Gastrocnemius medialis (tissue), 4 donors: Measurements from ENCODE around the gene CAV2. TPM values are rescaled to one million over a fixed set of nuclear protein-coding genes. Genes with fewer than 3 reads are reported as not detected.

Experiments
- ATAC-seq, 2 donors: fragments of 150-250 bp; one replicate each; pipeline ENCODE4 v1.9.1; 2016
- DNase-seq, 2 donors: peaks; one replicate each; pipeline ENCODE4 v3.0.0-alpha.2; 2019
- H3K27ac ChIP-seq, 4 donors: fragments of 200-600 bp; sonication (generic); 1 replicate in 1 of 4; 2 replicates in 3 of 4; pipeline ENCODE4 v1.5.1; 2016 to 2018; ENCODE audit warnings: mild to moderate bottlenecking in 2 of 4, moderate library complexity in 1 of 4
- H3K27me3 ChIP-seq, 3 donors: fragments of 200-600 bp; sonication (generic) in 2 of 3; 1 replicate in 1 of 3; 2 replicates in 2 of 3; pipeline versions ENCODE4 v1.5.1 to v1.6.0; 2016 to 2019; ENCODE audit warnings: mild to moderate bottlenecking in 1 of 3, moderate library complexity in 1 of 3
- H3K36me3 ChIP-seq, 2 donors: fragments of 200-600 bp; sonication (generic) in 1 of 2; one replicate each; pipeline ENCODE4 v1.5.1; 2017 to 2018
- H3K4me1 ChIP-seq, 2 donors: fragments of 200-600 bp; sonication (generic) in 1 of 2; one replicate each; pipeline ENCODE4 v1.5.1; 2016 to 2017; ENCODE audit warnings: mild to moderate bottlenecking in 2 of 2
- H3K4me3 ChIP-seq, 4 donors: fragments of 200-600 bp; sonication (generic) in 3 of 4; 1 replicate in 1 of 4; 2 replicates in 3 of 4; pipeline ENCODE4 v1.5.1; 2016 to 2019; ENCODE audit warnings: mild to moderate bottlenecking in 2 of 4
- H3K9me3 ChIP-seq, 3 donors: fragments of 200-600 bp; sonication (generic) in 2 of 3; 1 replicate in 1 of 3; 2 replicates in 2 of 3; pipeline ENCODE4 v1.5.1; 2016 to 2019
- POLR2A ChIP-seq, 2 donors: fragments of 450-650 bp; IDR thresholded peaks; one replicate each; pipeline ENCODE4 v1.6.1; 2017; ENCODE audit warnings: antibody characterized with exemption in 2 of 2, mild to moderate bottlenecking in 2 of 2, moderate library complexity in 2 of 2
- in situ Hi-C, 4 donors: fragments of 200-750 bp; cut with MboI; loops; one replicate each; pipeline versions ENCODE4 v1.15.0 to v1.8.0; 2017; ENCODE audit warnings: low sequenced_read_pairs in 4 of 4
- intact Hi-C: fragments of 100-400 bp; cut with DNase I; formaldehyde crosslinking; loops from one replicate; pipeline ENCODE4 v1.15.1; 2023; ENCODE audit warnings: low total_unique reads
- total RNA-seq, 4 donors: library from RNA; depleted of rRNA; stranded (reverse); fragments of >200 nt; gene quantifications; one replicate each; pipeline versions ENCODE4 v1.1.0 to v1.2.3, GENCODE V29; 2016
- TF ChIP-seq, protein P1 (sequence below), 5 experiments: fragments of 450-650 bp in 3 of 5; fragments of 200-600 bp in 2 of 5; sonication (generic) in 2 of 5; IDR thresholded peaks in 4 of 5; conservative IDR thresholded peaks in 1 of 5; 1 replicate in 4 of 5; 2 replicates in 1 of 5; pipeline ENCODE4 v1.5.1; 2016 to 2019; ENCODE audit warnings: antibody characterized with exemption in 5 of 5, mild to moderate bottlenecking in 3 of 5, moderate library complexity in 3 of 5

Gene CAV2
- total RNA-seq, 4 donors from 2014 or later, result 12.7 to 26.2 (median 14.9) TPM

DNA sequence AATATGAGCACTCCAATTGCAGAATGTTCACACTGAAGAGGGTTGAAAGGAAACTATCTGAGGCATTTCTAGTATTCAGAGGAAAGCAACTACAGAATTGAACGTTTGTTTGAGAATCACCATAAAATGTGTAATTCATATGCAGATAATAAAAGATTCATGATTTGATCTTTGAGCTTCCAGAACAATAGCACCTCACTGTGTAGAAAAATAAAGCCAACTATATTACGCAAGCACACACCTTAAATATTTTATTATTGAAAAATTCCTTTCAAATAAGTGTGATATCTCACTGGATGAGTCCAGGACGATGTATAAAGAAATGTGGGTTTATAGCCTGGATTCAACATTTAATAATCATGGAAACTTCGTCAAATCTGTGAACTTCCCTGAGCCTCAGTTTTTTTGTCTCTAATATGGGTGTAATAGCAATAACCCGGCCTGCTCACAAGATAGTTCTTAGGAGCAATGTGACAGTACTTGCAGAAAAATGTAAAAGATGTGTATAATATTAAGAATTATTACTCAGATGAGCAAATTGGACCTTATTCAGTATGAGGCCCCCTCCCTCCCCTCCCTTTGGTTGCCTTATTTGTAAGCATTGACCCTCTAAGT is 11.5 kb upstream of the CAV2 start:
- in situ Hi-C loops, result no loop called here
- ATAC-seq, result no peak
- intact Hi-C loops, result no loop called here
- TF ChIP-seq, protein P1, sequence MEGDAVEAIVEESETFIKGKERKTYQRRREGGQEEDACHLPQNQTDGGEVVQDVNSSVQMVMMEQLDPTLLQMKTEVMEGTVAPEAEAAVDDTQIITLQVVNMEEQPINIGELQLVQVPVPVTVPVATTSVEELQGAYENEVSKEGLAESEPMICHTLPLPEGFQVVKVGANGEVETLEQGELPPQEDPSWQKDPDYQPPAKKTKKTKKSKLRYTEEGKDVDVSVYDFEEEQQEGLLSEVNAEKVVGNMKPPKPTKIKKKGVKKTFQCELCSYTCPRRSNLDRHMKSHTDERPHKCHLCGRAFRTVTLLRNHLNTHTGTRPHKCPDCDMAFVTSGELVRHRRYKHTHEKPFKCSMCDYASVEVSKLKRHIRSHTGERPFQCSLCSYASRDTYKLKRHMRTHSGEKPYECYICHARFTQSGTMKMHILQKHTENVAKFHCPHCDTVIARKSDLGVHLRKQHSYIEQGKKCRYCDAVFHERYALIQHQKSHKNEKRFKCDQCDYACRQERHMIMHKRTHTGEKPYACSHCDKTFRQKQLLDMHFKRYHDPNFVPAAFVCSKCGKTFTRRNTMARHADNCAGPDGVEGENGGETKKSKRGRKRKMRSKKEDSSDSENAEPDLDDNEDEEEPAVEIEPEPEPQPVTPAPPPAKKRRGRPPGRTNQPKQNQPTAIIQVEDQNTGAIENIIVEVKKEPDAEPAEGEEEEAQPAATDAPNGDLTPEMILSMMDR (IDR thresholded peaks at IDR 0.05 in 4 of 5, conservative IDR thresholded peaks at IDR 0.05 in 1 of 5), result no peak
- TF ChIP-seq POLR2A (IDR thresholded peaks at IDR 0.05), result no peak
- Histone ChIP-seq H3K4me1 (no peaks in the 10 kb centered on the region), H3K36me3 (no peaks in the 10 kb centered on the region), H3K9me3 (no peaks in the 10 kb centered on the region), H3K27ac (no peak overlapping the region), H3K4me3 (no peak overlapping the region), H3K27me3 (no peaks in the 10 kb centered on the region)
- DNase-seq, result no peak

DNA sequence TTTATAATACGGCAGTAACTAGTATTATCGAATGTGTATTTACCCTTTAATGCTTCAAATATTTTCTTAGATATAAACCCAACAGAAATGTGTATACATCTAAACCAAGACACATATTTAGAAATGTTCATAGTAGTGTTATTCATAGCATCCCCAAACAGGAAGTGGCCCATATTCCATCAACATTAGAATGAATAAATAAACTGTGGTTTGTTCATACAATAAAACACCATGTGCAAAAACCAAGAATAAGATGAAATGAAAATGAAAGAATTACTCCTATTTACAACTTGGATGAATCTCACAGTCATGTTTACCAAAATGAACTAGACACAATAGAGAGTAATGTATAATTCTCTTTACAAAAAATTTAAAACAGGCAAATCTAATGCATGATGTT is 9.2 kb upstream of the CAV2 start:
- H3K27ac ChIP-seq, result peak overlapping the region in 2 of 4 donors; percentile 34 to 37
- intact Hi-C loops, result no loop called here
- H3K9me3 ChIP-seq, result no peaks in the 10 kb centered on the region
- TF ChIP-seq, protein P1 (IDR thresholded peaks at IDR 0.05 in 4 of 5, conservative IDR thresholded peaks at IDR 0.05 in 1 of 5), result no peak
- TF ChIP-seq POLR2A (IDR thresholded peaks at IDR 0.05), result no peak
- no peaks in the 10 kb centered on the region for H3K4me1 ChIP-seq
- in situ Hi-C loops, result no loop called here
- H3K27me3 ChIP-seq, result no peaks in the 10 kb centered on the region
- no peak overlapping the region for H3K4me3 ChIP-seq
- no peaks in the 10 kb centered on the region for H3K36me3 ChIP-seq
- DNase-seq, result no peak
- ATAC-seq, result no peak

DNA sequence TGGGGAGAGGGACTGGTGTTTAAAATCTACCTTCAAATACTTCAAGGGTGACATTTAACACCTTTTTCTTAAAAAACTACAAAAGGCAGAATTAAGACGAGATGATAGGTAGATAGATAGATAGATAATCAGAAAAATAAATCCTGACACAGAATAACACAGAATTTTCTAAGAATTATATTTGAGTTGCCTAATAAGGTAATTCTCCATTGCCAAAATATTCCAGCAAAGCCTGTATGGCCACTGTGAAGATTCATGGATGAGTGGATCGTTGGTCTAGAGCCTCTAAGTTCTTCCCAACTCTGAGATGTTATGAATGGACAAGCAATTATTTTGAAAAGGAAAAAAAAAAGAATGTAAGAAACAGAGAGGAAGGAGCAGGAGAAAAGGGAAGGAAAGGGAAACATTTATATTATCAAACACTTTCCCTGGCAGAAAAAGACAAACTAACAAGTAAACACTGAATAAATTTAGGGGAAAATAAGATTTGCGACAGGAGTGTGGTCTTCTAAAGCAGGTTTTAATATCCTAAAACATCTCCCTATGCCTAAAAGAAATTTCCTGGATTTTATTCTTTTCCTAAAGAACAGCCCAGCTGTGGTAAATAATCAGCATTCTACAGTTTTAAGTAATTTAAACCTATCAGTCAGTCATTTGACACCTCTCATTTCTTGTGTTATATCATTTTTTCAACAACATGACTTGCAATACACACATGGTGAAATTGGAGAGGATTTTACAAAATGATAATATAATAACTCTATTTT is 7.5 kb upstream of the CAV2 start:
- Histone ChIP-seq H3K4me1 (no peaks in the 10 kb centered on the region), H3K4me3 (no peak overlapping the region), H3K27ac (peak overlapping the region in 3 of 4 donors; percentile 4 to 44 (median 23)), H3K36me3 (no peaks in the 10 kb centered on the region), H3K27me3 (no peaks in the 10 kb centered on the region), H3K9me3 (no peaks in the 10 kb centered on the region)
- no peak for ATAC-seq
- intact Hi-C loops (no loop called here), in situ Hi-C loops (no loop called here)
- TF ChIP-seq, protein P1 (IDR thresholded peaks at IDR 0.05 in 4 of 5, conservative IDR thresholded peaks at IDR 0.05 in 1 of 5), result no peak
- TF ChIP-seq POLR2A (IDR thresholded peaks at IDR 0.05), result no peak
- DNase-seq, result no peak

DNA sequence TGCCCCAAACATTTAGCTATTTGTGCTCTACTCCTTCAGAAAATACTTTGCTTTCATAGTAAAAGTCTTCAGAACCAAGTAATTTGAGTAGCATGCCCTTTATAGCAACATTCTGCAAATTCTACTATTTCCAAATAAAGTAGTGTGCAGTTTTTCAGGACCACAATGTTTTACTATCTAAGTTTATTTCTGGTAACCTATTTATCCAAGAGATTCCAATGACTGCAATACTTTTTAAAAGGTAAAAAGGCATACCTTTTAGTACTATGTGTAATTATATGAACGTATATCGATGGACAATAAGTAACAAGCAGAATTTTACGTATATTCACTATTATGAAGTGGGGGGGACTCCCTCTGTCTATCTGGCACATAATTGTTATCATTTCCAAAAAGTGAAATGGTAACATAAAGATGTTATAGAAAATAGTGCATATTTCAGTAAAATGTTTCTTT is 6.9 kb upstream of the CAV2 start:
- Histone ChIP-seq H3K4me3 (no peak overlapping the region), H3K27ac (no peak overlapping the region), H3K9me3 (no peaks in the 10 kb centered on the region), H3K36me3 (no peaks in the 10 kb centered on the region), H3K4me1 (no peaks in the 10 kb centered on the region), H3K27me3 (no peaks in the 10 kb centered on the region)
- TF ChIP-seq, protein P1 (IDR thresholded peaks at IDR 0.05 in 4 of 5, conservative IDR thresholded peaks at IDR 0.05 in 1 of 5), result no peak
- TF ChIP-seq POLR2A (IDR thresholded peaks at IDR 0.05), result no peak
- intact Hi-C loops, result no loop called here
- DNase-seq (no peak), ATAC-seq (no peak)
- in situ Hi-C loops, result no loop called here
